Measurements from ENCODE around the gene MYADML2.
"Not testable (repeated sequence)": the region's sequence is repeated elsewhere in the genome, so short reads cannot be mapped to it uniquely, and the experiment has no call there.

The MYADML2 gene

DNA sequence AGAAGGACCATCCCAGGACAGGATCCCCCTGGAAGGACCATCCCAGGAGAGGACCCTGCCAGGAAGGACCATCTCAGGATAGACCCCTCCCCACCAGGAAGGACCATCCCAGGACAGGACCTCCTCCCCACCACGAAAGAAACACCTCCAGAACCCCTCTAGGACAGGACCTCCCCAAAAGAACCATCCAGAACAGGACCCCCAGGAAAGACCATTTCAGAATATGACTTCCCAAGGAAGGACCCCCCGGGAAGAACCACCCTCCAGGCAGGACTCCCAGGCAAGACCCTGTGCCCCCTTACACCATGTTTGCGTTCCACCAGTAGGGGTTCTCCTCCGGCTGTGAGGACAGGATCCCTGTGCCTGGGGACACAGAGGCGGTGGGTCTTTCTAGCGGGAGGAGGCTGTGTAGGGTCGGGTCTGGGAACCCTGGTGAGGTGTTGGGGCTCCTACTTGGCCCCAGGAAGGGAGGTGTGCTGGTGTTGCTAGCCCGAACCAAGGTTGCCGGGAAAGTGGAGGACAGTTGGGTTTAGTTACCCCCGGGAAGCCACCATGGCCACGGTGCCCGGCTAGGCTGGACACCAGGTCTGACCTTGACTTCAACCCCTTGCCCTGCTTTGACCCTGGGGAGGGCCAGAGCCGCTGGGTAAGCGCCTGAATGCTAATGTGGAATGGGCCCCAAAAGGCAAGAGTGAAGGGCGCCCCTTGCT, 11.8 kb upstream of the MYADML2 start:
- DNase-seq (ENCODE audit: low spot score): no peak

- DNase-seq (ENCODE audit: low spot score): no peak
These were observed 10.8 kb upstream of the MYADML2 start for GRCh38 chr17:81957691-81958432.

GRCh38 chr17:81956607-81957589, 9.9 kb upstream of the MYADML2 start:
- DNase-seq (ENCODE audit: low spot score): no peak

DNA sequence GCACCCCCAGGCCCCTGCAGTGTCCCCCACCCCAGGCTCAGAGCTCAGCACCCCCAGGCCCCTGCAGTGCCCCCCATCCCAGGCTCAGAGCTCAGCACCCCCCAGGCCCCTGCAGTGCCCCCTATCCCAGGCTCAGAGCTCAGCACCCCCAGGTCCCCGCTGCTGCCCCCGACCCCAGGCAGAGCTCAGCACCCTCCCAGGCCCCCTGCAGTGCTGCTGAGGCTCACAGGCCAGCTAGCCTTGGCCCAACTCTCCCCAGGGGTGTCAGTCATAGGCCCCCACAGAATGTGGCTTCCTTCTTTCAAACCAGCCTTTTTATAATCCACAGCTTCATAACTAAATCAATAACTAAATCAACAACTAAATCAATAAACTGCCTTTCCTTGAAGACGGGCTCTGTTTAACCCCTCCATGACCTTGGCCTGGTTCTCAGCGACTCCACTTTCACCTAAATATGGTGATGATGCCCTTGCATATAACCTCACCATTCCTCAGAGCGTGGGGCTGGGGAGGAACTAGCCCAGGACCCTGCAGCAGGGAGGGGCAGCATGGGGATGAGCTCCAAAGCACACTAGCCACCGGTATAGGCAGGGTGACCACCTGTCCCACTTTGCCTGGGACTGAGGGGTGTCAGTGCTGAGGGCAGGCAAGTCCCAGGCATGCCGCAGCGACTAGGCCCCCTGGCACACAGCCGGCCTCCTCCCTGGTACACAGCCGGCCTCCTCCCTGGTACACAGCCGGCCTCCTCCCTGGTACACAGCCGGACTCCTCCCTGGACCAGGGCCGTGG, 8.9 kb upstream of the MYADML2 start:
- no peak for DNase-seq (ENCODE audit: low spot score)

DNA sequence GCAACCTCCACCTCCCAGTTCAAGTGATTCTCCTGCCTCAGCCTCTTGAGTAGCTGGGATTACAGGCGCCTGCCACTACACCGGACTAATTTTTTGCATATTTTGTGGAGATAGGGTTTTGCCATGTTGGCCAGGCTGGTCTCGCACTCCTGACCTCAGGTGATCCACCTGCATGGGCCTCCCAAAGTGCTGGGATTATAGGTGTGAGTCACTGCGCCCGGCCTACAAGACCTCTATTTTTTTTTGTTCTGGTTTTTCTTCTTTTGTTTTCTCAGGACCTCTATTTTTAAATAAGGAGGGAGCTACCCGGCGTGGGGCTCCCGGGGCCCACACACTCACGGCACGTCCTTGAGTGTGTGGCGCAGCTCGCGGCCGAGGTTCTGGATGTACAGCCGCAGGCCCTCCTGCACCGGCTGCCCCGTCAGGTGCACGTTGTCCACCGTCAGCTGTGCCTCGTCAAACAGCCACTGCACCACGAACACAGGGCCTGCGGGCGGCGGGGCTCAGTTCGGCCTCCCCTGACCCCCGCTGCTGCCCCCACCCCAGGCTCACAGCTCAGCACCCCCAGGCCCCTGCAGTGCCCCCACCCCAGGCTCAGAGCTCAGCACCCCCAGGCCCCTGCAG, 8.1 kb upstream of the MYADML2 start:
- DNase-seq (ENCODE audit: low spot score): no peak

DNA sequence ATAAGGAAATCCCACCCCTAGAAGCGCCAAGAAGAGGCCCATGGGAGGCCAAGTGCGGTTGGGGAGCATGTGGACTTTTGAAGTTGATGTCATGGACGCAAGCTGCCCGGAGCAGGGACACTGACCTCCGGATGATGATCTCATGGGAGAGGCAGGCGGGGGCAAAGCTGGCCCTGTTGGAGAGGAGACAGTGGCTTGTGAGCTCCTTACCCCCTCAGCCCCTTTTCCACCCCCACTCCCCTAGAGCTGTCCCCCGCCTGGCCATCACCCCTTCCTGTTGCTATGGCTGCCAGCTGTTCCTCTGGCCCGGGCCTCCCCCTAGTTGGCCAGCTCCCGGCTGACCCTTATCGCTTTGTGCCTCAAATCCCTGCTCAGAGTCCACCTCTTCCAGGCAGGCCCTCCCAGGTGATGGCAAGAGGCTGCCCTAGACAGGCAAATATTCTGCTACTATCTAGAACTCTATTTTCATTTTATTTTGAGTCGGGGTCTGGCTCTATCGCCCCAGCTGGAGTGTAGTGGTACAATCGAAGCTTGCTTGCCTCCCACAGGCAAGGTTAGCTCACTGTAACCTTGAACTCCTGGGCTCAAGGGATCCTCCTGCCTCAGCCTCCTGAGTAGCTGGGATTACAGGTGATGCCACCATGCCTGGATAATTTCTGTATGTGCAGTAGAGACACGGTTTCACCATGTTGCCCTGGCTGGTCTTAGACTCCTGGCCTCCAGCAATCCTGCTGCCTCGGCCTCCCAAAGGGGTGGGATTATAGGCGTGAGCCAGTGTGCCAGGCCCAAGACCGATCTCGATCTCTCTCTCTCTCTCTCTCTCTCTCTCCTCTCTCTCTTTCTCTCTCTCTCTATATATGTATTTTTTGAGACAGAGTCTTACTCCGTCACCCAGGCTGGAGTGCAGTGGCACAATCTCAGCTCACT, 7.4 kb upstream of the MYADML2 start:
- DNase-seq (ENCODE audit: low spot score): no peak

DNA sequence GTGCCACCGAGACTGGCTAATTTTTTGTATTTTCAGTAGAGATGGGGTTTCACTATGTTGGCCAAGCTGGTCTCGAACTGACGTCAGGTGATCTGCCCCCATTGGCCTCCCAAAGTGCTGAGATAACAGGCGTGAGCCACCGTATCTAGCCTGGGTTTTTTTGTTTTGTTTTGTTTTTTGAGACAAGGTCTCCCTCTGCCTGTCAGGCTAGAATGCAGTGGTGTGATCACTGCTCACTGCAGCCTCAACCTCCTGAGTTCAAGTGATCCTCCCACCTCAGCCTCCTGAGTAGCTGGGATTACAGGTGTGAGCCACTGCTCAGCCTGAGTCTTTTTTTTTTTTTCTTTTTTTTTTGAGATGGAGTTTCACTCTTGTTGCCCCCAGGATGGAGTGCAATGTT, 6.4 kb upstream of the MYADML2 start:
- DNase-seq (ENCODE audit: low spot score): not testable (repeated sequence)

- DNase-seq (ENCODE audit: low spot score): no peak
These were observed 5.8 kb upstream of the MYADML2 start for GRCh38 chr17:81952792-81953228.

- no peak for DNase-seq (ENCODE audit: low spot score)
These were observed 5.0 kb upstream of the MYADML2 start for GRCh38 chr17:81951785-81952684.

GRCh38 chr17:81950501-81950900, 3.5 kb upstream of the MYADML2 start:
- no peak for DNase-seq (ENCODE audit: low spot score)

DNA sequence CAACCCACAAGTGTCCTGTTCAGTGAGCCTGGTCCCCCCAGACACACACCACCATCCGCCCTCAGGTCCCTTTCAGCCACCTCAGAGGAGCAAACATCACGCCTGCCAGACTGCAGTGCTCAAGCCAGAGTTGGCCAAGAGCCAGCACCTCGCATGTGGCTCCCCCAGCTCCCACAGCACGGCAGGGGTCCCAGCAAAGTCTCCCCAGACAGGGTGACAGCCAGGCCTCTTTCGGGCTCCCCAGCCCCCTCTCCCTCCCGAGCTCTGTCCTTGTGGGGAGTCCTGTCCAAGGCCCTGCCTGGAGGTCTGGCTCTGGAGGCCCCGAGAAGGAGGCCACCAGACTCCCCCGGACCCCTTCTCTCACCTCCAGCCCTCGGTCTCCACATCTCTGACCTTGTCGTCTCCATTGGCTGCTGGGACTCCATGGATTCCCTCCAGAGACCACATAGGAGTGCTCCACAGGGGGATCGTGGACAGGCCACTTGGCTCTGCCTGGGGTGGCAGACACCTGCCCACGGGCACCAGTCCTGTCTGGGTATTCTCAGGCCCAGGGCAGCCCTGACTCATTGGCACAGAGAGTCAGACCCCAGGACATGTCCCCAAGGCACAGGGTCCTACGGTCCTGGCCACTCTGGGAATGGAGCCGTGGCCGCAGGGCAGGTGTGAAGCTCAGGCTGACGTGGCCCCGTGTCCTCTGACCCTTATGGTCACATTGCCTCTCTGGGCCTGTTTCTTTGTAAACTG, 1.8 kb upstream of the MYADML2 start:
- DNase-seq (ENCODE audit: low spot score): no peak

- DNase-seq (ENCODE audit: low spot score): no peak
These were observed 2.2 kb downstream of the MYADML2 start for GRCh38 chr17:81944858-81945257.

- no peak for DNase-seq (ENCODE audit: low spot score)
These were observed 4.9 kb downstream of the MYADML2 start for GRCh38 chr17:81942167-81942553.

- DNase-seq (ENCODE audit: low spot score): peak; percentile 65
These were observed 5.4 kb downstream of the MYADML2 start for GRCh38 chr17:81941484-81942166.

GRCh38 chr17:81940538-81941483, 6.2 kb downstream of the MYADML2 start:
- DNase-seq (ENCODE audit: low spot score): no peak

DNA sequence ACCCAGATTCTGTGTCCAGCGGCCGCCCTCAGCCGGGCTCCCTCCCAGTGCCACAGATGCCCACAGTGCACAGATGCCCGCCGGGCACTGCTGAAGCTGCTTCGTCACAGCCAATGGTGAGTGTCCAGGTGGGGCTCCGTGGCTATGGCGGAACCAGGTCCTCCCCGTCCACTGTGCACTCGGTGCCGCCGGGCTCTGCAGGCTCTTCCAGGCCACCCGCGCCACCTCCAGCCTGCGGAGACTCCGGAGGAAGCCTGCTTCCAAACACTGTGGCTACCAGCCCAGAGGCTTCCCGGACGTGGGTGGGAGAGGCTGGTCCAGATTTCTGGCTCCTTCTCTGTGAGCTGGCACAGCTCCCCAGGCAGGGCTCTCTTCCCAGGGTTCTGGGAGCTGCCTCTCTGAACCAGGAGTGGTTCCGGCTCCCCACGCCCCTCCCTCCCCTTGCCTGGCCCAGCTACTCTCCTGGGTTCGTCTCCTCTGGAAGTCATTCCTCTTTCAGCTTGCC, 7.1 kb downstream of the MYADML2 start:
- no peak for DNase-seq (ENCODE audit: low spot score)

Data from NAMALWA (cell line).